NCI-H2107 treated with DMSO at 0.1 percent for 48 hours (cell line): ENCODE data around the gene PRSS36.
"Not testable (repeated sequence)": the region's sequence is repeated elsewhere in the genome, so short reads cannot be mapped to it uniquely, and the experiment has no call there.

Experiments
- DNase-seq: peaks from one replicate; lab custom pipeline; 2025; ENCODE audit not compliant: unreplicated experiment; lab: John Stamatoyannopoulos, UW

The PRSS36 gene

DNA sequence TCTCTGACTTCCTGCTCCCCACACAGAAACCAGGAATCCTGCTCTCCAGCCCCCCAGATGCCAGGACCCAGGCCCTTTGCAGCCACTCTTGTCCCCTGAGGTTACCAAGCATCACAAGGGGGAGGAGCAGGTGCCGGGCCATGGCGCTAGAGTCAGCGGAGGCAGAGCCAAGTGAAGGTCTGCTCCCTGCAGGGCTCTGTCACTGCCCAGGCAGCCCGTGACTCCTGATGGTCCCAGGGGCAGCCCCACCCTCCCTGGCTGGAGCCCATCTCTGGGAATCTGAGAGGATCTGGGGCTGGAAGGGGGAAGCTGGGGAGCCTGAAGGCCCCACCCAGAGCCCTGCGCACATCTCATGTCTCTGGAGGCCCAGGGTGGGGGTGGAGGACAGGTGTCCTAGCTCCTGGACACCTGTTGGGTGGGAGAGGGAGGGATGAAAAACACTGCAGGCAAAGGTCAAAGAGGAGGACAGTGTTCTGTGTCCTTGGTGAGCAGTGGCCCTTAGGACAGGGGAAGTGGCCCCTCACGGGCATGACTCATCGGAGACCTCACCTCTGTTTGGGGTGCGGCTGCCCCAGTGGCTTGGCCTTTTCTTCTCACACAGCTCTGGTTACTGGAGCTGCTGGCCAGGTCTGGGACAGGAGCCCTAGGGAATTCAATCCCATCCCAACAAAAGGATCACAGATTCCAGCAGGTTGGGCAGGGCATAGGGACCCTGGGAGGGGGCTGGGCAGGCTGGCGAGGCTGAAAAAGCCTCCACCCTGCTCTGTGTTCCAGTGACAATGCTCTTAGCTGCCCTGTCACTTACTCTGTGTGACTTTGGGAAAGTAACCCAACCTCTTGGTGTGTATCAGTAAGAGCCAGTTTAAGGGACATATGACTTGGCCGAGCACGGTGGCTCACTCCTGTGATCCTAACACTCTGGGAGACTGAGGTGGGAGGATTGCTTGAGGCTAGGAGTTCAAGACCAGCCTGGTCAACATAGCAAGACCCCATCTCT is at the start of gene PRSS36:
TSS of gene PRSS36 (minus strand) at position 173 of the 997 bp plus-strand sequence. CDS start at position 142, 31 bp downstream.
- DNase-seq, result no peak

DNA sequence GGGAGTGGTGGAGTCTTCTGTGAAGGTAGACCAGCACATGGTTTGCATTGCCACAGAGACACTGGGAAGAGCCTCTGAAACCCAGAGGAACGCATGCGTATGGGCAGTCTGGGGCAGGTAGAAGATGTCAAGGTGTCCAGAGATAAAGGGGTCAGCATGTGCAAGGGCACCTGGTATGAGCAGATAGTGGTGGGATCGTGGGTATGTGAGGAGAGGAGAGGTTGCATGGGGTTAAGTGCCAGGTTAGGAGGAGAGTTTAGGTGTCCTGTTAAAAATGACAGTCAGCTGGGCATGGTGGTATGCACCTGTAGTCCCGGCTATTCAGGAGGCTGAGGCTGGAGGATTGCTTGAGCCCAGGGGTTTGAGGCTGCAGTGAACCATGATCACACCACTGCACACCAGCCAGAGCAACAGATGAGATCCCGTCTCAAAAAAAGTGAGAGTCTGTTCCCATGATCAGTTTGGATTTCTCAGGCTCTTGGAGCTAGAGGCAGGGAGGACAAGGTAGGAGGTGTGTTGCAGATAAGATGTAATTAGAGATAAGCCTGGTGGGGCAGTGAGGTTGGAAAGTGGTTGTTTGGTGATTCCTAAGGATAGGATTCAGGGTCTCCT is 49.7 kb upstream of the PRSS36 start:
- no peak for DNase-seq

DNA sequence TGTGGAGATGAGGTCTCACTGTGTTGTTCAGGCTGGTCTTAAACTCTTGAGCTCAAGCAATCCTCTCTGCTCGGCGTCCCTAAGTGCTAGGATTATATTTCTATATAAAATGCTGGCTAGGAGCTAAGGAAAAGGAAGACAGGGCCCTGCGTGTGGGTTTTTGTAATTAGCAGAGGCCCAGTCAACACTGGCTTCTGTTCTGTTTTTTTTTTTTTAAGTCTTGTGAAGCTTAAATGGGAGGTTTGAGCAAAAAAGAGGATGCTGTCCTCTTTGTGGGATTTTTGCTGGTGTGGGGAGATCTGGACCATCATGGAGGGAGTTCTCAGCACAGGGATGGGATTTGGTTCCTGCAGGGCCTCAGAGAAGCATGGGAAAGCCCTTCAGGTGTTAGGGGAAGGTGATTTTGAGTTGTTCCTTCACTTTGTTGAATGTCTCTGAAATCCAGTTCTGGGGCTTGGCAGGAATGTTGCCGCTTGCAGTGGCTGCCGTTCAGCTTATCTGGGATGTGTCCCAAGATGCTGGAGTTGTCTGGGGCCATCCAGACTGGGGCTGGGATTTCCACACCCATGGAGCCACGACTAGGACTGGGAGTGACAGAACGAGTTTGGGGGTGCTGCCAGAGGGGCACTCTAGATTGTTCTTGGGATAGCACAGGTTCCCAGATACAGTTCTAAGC is 48.5 kb upstream of the PRSS36 start:
- no peak for DNase-seq

DNA sequence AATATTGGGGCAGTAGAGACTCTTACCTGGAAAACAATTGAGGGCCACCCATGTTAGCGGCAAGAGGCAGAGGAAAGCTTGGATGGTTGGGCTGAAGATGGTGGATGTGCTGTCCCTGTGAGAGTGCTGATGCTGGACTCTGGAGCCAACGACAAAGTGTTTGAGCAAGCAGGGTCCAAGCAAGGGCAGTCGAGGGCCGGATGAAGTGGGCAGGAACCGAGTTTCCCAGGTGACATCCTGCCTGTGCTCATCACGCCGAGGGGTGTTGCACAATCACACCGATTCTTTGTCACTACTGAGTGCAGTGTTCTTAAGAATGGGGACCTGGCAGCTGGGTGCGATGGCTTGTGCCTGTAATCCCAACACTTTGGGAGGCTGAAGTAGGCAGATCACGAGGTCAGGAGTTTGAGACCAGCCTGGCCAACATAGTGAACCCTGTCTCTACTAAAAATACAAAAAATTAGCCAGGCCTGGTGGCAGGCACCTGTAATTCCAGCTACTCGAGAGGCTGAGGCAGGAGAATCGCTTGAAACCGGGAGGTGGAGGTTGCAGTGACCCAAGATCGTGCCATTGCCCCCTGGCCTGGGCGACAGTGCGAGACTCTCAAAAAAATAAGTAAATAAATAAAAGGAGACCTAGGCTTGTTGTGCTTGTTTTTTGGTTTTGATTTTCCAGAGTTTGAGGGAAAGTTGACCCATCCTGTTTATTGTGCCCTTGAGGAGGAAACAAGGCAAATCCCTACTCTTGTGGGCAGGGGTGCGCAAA is 46.6 kb upstream of the PRSS36 start:
- DNase-seq, result no peak

DNA sequence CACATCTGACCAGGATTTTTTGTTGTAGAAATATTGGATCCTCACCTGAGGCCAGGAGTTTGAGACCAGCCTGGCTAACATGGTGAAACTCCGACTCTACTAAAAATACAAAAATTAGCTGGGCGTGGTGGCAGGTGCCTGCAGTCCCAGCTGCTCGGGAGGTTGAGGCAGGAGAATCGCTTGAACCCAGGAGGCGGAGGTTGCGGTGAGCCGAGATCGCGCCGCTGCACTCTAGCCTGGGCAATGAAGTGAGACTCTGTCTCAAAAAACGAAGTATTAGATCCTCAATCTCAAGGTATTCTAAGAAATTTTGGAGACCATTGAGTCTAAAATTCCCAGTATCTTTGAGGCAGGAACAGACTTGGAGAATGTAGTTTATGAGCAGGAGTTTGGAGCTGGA is 46.0 kb upstream of the PRSS36 start:
- not testable (repeated sequence) for DNase-seq

DNA sequence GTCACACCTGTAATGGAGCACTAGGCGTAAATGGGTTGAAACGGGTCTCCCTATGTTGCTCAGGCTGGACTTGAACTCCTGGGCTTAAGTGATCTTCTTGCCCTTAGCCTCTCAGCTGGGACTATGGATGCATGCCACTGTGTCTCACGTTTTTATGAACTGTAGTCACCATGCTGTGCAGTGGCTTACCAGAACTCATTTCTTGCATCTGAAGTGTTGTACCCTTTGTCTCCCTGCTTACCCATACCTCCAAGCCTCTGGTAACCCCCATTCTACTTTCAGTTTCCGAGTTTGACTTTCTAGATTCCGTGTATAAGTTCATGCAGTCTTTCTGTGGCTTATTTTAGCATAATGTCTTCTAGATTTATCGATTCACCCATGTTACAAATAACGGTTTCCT is 45.0 kb upstream of the PRSS36 start:
- DNase-seq, result no peak

DNA sequence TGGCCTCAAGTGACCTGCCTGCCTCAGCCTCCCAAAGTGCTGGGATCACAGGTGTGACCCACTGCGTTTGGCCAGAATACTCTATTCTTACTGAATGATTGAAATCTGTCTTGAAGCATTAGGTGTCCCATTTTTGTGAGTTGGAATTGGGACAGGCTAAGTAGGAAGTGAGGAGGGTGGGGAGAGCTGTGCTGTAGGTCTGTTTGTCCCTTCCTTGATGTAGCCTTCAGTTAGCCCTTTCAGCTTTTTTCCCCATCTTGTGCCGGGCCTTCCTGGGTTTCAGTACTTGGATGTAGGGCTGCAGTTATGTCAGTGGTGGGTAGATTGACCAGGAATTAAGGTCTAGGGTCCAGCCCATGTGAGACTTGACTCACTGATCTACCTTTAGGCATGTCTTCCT is 44.0 kb upstream of the PRSS36 start:
- no peak for DNase-seq

DNA sequence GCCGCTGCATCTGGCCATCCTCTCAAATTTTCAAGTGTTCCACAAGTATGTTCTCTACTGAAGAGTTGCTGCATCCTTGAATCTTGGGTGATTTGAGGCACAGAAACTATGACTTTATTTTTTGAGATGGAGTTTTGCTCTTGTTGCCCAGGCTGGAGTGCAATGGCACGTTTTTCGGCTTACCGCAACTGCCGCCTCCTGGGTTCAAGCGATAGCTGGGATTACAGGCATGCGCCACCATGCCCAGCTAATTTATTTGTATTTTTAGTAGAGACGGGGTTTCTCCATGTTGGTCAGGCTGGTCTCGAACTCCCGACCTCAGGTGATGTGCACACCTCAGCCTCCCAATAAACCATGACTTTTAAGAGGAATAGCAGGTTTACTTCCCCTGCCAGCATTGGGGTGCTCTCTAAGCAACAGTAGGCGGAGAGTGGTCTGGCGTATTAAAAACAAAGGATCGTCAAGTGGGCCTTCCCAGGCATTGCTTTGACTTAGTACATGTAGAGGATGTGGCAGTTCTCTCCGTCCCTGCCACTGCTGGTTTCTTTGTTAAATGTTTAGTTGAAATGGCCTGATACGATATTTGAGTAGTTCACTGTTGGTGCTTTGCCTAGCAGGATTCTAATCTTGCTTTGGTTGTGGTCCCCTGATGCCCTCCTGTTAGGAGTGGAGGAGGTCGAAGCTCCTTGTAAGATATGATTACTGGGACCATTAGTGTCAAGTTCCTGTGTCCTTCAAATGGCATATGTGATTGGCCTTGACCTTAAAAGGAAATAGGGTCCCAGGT is 43.2 kb upstream of the PRSS36 start:
- DNase-seq, result no peak

DNA sequence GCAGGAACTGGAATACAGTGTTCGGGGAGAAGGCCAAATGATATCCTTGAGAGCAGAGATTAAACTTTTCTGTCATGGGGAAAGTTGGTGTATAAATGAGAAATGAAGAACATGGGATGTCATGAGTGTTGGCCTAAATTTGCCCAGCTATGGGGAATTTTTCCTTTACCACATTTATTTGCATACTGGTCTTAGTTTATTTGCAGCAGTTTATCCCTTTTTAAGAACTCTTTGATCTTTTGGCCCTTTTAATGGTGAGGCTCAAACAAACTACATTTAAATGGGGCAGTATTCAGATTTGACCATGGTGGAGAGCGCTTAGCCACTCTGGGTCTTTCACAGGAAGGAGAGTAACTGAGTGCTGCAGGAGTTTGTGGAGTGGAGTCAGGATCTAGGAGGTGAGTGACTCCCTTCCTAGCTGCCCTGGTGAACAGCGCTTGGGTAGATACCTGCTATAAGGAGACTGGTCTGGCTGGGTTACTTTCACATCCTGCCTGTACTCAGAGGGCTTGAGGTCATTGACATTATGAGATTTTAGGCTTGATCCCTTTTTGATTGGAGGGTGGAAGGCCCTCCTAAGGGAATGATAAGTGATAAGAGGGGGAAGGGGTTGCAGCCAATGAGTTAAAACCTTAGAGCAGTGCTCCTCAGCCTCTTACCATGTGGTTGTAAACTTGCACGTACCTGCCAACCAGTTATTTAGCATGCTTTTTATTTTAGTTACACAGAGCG is 42.0 kb upstream of the PRSS36 start:
- no peak for DNase-seq

DNA sequence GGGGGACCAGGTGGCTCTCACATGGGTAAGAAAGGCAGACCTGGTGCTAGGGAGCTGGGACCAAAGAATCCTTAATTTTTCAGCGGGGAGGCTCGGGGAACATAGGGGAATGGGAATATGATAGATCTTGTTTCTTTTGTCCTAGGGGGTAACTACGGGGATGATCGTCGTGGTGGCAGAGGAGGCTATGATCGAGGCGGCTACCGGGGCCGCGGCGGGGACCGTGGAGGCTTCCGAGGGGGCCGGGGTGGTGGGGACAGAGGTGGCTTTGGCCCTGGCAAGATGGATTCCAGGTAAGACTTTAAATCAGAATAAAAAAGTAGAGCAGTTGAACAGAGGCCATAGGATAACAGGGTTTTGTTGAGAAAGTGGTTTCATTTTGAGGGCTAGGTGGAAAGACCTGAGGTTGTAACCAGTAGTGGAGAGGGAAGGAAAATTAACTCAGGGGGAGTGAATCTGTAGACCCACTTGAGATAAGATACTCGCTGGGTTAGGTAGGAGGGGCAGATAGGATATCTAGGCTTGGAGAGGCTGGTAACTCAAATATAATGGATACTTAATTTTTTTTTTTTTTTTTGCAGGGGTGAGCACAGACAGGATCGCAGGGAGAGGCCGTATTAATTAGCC is 41.1 kb upstream of the PRSS36 start:
- no peak for DNase-seq

DNA sequence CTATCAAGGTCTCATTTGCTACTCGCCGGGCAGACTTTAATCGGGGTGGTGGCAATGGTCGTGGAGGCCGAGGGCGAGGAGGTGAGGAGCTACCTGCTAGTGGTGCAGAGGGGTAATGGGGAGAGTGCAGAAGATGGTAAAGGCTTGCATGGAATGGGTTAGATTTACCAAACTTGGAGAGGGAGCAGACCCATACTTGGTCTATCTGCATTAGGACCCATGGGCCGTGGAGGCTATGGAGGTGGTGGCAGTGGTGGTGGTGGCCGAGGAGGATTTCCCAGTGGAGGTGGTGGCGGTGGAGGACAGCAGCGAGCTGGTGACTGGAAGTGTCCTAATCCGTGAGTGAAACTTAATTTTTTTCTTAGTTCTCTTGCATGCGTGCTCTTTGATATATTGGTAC is 40.2 kb upstream of the PRSS36 start:
- DNase-seq, result no peak

DNA sequence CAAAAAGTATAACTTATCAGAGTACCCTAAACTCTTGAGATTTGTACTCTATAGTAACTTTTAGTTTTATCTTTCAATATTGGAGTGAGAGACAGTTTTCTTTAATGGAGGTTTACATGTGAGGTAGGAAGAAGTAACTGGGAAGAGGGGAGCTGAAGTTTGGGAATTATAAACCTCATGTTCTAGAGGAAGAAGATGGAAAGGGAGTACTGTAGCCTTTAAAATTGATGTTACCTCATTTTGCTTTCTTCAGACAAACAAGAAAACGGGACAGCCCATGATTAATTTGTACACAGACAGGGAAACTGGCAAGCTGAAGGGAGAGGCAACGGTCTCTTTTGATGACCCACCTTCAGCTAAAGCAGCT is 39.5 kb upstream of the PRSS36 start:
- DNase-seq, result no peak

DNA sequence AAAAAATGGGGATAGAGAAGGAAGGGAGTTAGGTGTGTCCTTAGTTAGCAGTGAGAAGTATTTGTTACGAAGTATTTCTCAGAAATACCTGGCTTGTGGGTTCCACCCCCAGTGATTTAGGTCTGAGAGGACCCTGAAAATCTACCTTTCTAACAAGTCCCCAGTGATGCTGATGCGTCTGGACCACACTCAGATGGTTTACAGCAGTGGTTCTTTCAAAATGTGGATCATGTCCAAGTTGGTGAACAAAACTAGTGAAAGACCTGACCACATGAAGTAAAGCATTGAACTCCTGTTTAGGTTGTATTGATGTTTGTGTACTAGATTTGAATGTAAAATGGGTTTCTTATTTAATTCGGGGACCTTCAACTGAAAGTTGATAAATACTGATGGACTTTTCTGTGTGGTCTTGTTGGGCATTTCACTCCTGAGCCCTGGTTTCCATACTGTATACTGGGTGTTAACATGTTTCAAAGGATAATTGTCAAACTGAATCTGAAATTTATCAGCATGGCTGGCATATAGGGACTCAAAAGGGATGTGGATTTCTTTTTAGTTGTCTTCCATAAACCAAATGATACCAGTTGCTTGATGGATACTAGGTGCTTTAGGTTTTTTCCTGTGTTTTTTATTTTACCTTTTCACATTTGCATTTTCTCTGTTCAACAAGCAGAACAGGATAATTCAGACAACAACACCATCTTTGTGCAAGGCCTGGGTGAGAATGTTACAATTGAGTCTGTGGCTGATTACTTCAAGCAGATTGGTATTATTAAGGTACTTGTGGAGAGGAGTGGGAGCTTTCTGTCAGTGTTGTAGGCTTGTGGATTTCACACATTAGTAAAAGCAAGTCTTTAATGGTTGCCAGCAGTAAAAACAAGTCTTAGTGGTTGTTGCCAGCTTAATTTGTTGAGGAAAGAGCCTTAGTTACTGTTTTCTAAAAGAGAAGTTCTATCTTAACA is 38.9 kb upstream of the PRSS36 start:
- DNase-seq, result no peak

DNA sequence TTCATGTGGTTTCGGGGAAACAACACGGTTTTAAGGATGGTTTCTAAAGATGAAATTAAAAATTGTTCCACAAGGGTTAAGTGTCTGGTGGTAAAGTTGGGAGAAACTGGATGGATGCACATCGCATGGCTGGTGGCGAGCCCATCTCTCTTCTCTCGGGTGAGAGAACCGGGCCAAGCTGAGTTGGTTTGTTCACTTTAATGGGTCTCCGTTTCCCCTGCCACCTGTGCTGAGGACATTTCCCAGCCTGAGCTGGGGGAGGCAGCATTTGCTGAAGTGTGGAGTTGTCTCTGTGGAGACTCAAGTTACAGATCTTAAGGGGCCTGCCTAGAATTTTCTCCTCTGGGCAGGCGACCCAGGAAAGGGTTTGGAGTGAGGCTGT is 37.9 kb upstream of the PRSS36 start:
- no peak for DNase-seq

DNA sequence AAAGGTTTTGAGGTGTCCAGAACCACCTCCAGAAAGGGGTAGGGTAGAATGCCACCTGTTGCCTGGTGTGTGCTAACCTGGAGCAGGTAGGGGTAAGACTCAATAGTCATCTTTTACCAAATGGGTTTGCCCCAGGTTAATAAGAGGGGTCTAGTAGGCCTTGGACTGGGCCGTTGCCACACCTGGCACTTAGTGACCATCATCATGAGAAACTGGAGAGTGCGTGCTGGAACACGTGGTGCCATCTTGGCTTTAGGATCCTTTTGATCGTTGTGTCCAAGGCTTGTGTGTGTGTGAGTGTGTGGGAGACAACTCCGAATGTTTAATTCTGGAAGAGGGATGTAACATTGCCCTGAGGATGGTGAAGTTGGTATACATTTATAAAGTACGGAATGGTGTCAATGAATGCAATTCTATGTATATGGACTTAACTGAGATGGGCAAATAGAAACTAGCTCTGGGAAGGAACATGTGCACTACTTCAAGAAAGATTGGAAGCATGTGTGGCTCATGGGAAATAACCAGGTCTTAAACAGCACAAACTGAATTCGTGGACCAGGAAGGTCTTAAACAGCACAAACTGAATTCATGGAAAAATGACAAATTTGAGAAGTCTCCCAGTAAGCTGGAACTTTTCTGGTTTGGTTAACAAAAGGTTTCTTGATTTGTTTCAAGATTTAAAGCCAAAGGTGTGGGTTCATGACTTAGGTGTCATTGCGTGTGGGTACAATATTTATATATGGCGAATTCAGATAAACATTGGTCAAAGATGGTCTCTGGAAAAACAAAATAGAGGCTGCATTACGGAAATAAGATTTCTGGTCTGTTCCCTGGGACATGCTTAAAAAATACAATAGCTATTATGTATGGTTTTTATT is 37.3 kb upstream of the PRSS36 start:
- no peak for DNase-seq

DNA sequence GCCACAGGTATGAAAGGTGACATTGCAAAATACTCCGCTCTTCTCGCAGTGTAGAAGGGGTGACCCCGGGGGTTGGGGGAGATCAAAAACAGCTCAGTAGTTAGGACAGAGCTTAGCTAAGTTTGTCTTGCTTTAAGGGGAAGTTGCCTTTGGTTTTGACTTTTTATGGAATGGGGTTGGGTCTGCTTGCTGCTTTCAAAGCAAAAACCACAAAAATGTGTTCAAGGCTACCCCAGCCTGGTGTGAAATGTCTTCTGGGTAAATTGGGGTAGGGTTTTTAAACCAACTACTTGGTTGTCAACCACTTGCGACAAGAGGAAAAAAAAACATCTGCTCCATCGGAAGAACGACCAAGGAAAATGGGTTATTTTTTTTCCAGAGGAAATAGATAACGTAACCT is 36.3 kb upstream of the PRSS36 start:
- no peak for DNase-seq

DNA sequence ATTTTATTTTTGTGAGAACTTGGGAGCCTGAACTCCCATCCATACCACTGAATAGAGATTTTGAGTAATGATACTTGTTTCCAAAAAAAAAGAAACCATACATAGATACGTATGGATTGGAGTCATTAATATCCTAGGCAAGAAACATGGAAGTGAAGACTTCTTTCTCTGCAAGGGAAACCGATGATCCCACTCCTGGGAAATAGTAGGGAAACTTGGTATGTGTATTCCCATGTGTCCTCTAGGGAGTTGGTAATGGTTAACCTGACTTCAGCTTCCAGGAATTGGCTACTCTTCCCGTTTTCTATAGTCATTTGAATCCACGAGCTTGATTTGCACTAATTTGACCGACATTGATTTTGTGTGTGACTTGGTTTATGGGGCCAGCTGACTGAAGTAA is 35.5 kb upstream of the PRSS36 start:
- no peak for DNase-seq
